Endothelial cell of umbilical vein (primary cell): ENCODE data around the gene ATP6V1A. TPM values are rescaled to one million over a fixed set of nuclear protein-coding genes. Genes with fewer than 3 reads are reported as not detected.

ENCODE experiments used
- BruUV-seq: library from RNA; stranded (reverse); fragments of 400-500 nt; replicated peaks from 2 replicates; lab custom pipeline; 2021; lab: Mats Ljungman, UMichigan
- CTCF ChIA-PET: fragments of 300-600, 350-600 bp; sonication (Branson Sonifier 250); formaldehyde crosslinking; loops from one replicate; lab custom pipeline; 2021; ENCODE audit warnings: antibody characterized with exemption, inconsistent platforms; lab: Charles Lee
- POLR2A ChIA-PET: fragments of 300-600, 350-600 bp; sonication (Branson Sonifier 250); formaldehyde crosslinking; loops from one replicate; lab custom pipeline; 2021; ENCODE audit warnings: antibody characterized with exemption, inconsistent platforms; lab: Charles Lee
- DNase-seq: peaks from one replicate; pipeline ENCODE4 v3.0.0-alpha.2; 2011; ENCODE audit warnings: low read depth, low spot score
- FAIRE-seq: peaks from 2 replicates; lab custom pipeline; 2011; peaks lifted over from hg19 to GRCh38; lab: Jason Lieb, UNC
- H2AFZ ChIP-seq: 2 replicates; pipeline ENCODE4 v1.6.0; 2012; ENCODE audit warnings: low read depth, low read length, control low read depth, inconsistent platforms
- H3K27ac ChIP-seq: 2 replicates; pipeline ENCODE4 v1.5.1; 2011; ENCODE audit warnings: low read depth, mild to moderate bottlenecking, control low read depth, low read length, moderate library complexity; ENCODE audit not compliant: insufficient read depth
- H3K27me3 ChIP-seq, 2 experiments: 2 replicates each; pipeline versions ENCODE4 v1.6.0 to v1.6.1; 2011; ENCODE audit warnings: low read length in 2 of 2, mixed read lengths in 1 of 2; ENCODE audit not compliant: control insufficient read depth in 2 of 2, insufficient read depth in 2 of 2
- H3K36me3 ChIP-seq, 2 experiments: 2 replicates in 1 of 2; 3 replicates in 1 of 2; pipeline ENCODE4 v1.5.1; 2011; ENCODE audit warnings: low read length in 2 of 2, mild to moderate bottlenecking in 1 of 2, moderate library complexity in 1 of 2; ENCODE audit not compliant: control insufficient read depth in 2 of 2, insufficient read depth in 2 of 2; ENCODE audit errors: extremely low read depth in 1 of 2
- H3K4me1 ChIP-seq: 3 replicates; pipeline ENCODE4 v1.5.1; 2011; ENCODE audit warnings: mild to moderate bottlenecking, low read length; ENCODE audit not compliant: control insufficient read depth, insufficient read depth; ENCODE audit errors: extremely low read depth
- H3K4me2 ChIP-seq: 2 replicates; pipeline ENCODE4 v1.6.1; 2011; ENCODE audit warnings: low read length, control low read depth, mixed read lengths; ENCODE audit not compliant: insufficient read depth
- H3K4me3 ChIP-seq, 3 experiments: fragments of 200-600 bp in 1 of 3; sonication (generic), shearing (Covaris generic) in 1 of 3; replicated peaks in 1 of 3; 2 replicates each; pipeline ENCODE4 v1.5.1; 2011 to 2016; ENCODE audit warnings: control low read depth in 3 of 3, low read length in 3 of 3, mild to moderate bottlenecking in 2 of 3, inconsistent platforms in 1 of 3, low read depth in 1 of 3, moderate library complexity in 1 of 3; ENCODE audit not compliant: insufficient read depth in 1 of 3
- H3K79me2 ChIP-seq: 2 replicates; pipeline ENCODE4 v1.6.0; 2012; ENCODE audit warnings: low read length, inconsistent platforms; ENCODE audit not compliant: control insufficient read depth, insufficient read depth
- H3K9ac ChIP-seq: replicated peaks from 2 replicates; pipeline ENCODE3; 2011; ENCODE audit warnings: low read length, control low read depth; ENCODE audit not compliant: insufficient read depth; ENCODE audit errors: extremely low read depth
- H3K9me1 ChIP-seq: replicated peaks from 3 replicates; pipeline ENCODE4 v1.6.0; 2011; ENCODE audit warnings: mild to moderate bottlenecking, low read length; ENCODE audit not compliant: control insufficient read depth, insufficient read depth; ENCODE audit errors: extremely low read depth
- H3K9me3 ChIP-seq: replicated peaks from 2 replicates; pipeline ENCODE4 v1.5.1; 2012; ENCODE audit warnings: low read length, inconsistent platforms; ENCODE audit not compliant: control insufficient read depth, insufficient read depth
- H4K20me1 ChIP-seq: replicated peaks from 2 replicates; pipeline ENCODE3; 2011; ENCODE audit warnings: mild to moderate bottlenecking, low read length; ENCODE audit not compliant: control insufficient read depth, insufficient read depth; ENCODE audit errors: extremely low read depth
- CTCF ChIP-seq, 2 donors: IDR thresholded peaks; 1 replicate in 1 of 2; 2 replicates in 1 of 2; pipeline ENCODE4 v1.5.1; 2011; ENCODE audit warnings: low read length in 2 of 2, mild to moderate bottlenecking in 2 of 2, moderate library complexity in 2 of 2, control low read depth in 1 of 2, inconsistent platforms in 1 of 2, low read depth in 1 of 2; ENCODE audit not compliant: insufficient read depth in 1 of 2; ENCODE audit errors: extremely low read depth in 1 of 2
- EZH2 ChIP-seq: IDR thresholded peaks from 2 replicates; pipeline ENCODE4 v1.6.1; 2012; ENCODE audit warnings: borderline replicate concordance, low read depth, mild to moderate bottlenecking, moderate library complexity, low read length, inconsistent platforms; ENCODE audit not compliant: severe bottlenecking
- FOS ChIP-seq: IDR thresholded peaks from 2 replicates; pipeline ENCODE4 v1.6.1; 2011; ENCODE audit warnings: mild to moderate bottlenecking, low read length, moderate library complexity, borderline replicate concordance; ENCODE audit not compliant: insufficient read depth
- GATA2 ChIP-seq: IDR thresholded peaks from 2 replicates; pipeline ENCODE4 v1.7.0; 2011; ENCODE audit warnings: low read depth, mild to moderate bottlenecking, moderate library complexity, mixed read lengths, low read length; ENCODE audit not compliant: insufficient read length, insufficient read depth
- JUN ChIP-seq: IDR thresholded peaks from 2 replicates; pipeline ENCODE4 v1.6.1; 2011; ENCODE audit warnings: borderline replicate concordance, low read depth; ENCODE audit not compliant: insufficient read length, insufficient read depth
- MYC ChIP-seq: IDR thresholded peaks from one replicate; pipeline ENCODE4 v1.6.1; 2011; ENCODE audit warnings: mild to moderate bottlenecking, low read depth, low read length
- POLR2A ChIP-seq: IDR thresholded peaks from 2 replicates; pipeline ENCODE4 v1.6.1; 2012; ENCODE audit warnings: low read depth, mild to moderate bottlenecking, control low read depth, low read length
- POLR2AphosphoS5 ChIP-seq: IDR thresholded peaks from 2 replicates; pipeline ENCODE4 v1.6.1; 2012; ENCODE audit warnings: low read depth, mild to moderate bottlenecking, control low read depth, low read length, moderate library complexity; ENCODE audit not compliant: insufficient read depth
- dilution Hi-C: fragments of 300-500 bp; cut with MboI; formaldehyde crosslinking; loops from one replicate; pipeline ENCODE4 v1.15.0; 2019; ENCODE audit warnings: low sequenced_read_pairs; ENCODE audit not compliant: extremely low pct_ligation_motif_present
- intact Hi-C: fragments of 100-400 bp; cut with micrococcal nuclease; formaldehyde crosslinking; loops from one replicate; pipeline ENCODE4 v1.10.0; 2022
- polyA plus RNA-seq, 4 experiments: library from polyadenylated mRNA; depleted of rRNA in 3 of 4; stranded (reverse) in 3 of 4; unstranded in 1 of 4; fragments of >200 nt; gene quantifications; 2 replicates each; pipeline versions ENCODE4 v1.2.1 to v1.2.3, GENCODE V29; 2011 to 2012; ENCODE audit warnings: missing spikeins in 1 of 4
- total RNA-seq: library from RNA; stranded (reverse); gene quantifications from 2 replicates; pipeline ENCODE4 v1.2.3, GENCODE V29; 2021

The ATP6V1A gene
- total and polyA plus RNA-seq, 2 donors (not counting 3 experiments of a cell fraction or from before 2014, with no cell fraction given) = 20.9 to 96.9 TPM

- Histone ChIP-seq H3K9me1 (no peaks in the 10 kb centered on the region), H3K27ac (peak overlapping the region; percentile 30), H3K9me3 (no peaks in the 10 kb centered on the region), H2AFZ (peak overlapping the region; percentile 85), H3K36me3 (no peaks in the 10 kb centered on the region), H3K4me1 (peaks cover 14% of the 10 kb centered on the region), H3K27me3 (no peaks in the 10 kb centered on the region), H3K79me2 (peaks cover 2% of the 10 kb centered on the region), H3K9ac (peak overlapping the region; percentile 72), H3K4me3 (peak overlapping the region; percentile 37 to 94 (median 90)), H4K20me1 (no peaks in the 10 kb centered on the region), H3K4me2 (peak overlapping the region; percentile 93)
- DNase-seq = peak; percentile 56
- BruUV-seq = no TSS peak
- CTCF ChIA-PET = interaction anchor here (1.0 to 1.1 kb wide), 2 partner anchors 39 to 47 kb away, joined by 4 to 5 read pairs; no protein-coding TSS in a partner anchor
- intact Hi-C loops = loop anchor here (2.0 to 10.0 kb wide), 3 partner anchors 140 to 1449 kb away; partner anchors contain the start of genes ATG3, GRAMD1C, SLC35A5 and ZBTB20
- FAIRE-seq = peak; percentile 37
- dilution Hi-C loops = no loop called here
- POLR2A ChIA-PET = no interaction called here
- TF ChIP-seq FOS (no peak), CTCF (IDR thresholded peaks at IDR 0.05; ENCODE audit: extremely low read depth in 1 of 2, insufficient read depth in 1 of 2, low read depth in 1 of 2, low read length in 2 of 2) (no peak), JUN (no peak), GATA2 (no peak), POLR2A (no peak), POLR2AphosphoS5 (no peak), EZH2 (no peak), MYC (no peak)
These were observed 49.2 kb upstream of the ATP6V1A start for GRCh38 chr3:113697500-113698090.
